ENCODE data around the gene NFIA. TPM values are rescaled to one million over a fixed set of nuclear protein-coding genes. Genes with fewer than 3 reads are reported as not detected.

Gene NFIA
- polyA plus RNA-seq, 3 donors = 1.4 to 5.3 (median 2.4) TPM

DNA sequence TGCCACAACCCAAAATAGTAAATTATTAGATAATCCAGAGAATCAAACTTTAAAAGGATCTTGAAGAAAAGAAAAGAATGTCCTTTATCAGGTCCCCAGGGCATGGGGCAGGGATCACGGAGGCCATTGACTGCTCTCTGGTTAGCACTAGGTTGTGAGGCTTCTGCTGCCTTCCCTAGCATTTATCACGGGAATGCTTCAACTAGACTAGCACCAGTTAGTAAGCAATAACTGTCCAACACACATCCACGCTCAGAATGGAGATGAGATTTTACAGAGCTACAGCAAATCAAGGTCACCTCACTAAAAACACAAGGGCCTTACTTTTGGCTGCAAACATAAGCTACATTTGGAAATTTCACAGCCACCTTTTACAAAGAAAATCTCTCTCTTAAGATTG lies 304.0 kb downstream of the NFIA start:
- no peaks in the 10 kb centered on the region for H4K20me1 ChIP-seq (ENCODE audit: insufficient read depth, low read length)
- peaks cover 0 to 3% (median 0%) of the 10 kb centered on the region in 3 donors for H3K27me3 Mint-ChIP-seq (ENCODE audit: low read depth in 3 of 3)
- H3K4me1 Mint-ChIP-seq = no peaks in the 10 kb centered on the region
- no peaks in the 10 kb centered on the region for H3K4me1 ChIP-seq (ENCODE audit: control insufficient read depth in 1 of 2, insufficient read depth in 2 of 2, low read length in 2 of 2)
- no peak overlapping the region for H3K4me3 Mint-ChIP-seq
- no peak overlapping the region for H3K27ac Mint-ChIP-seq
- peaks cover 0 to 7% of the 10 kb centered on the region in 2 donors for H3K36me3 ChIP-seq (replicated peaks in 1 of 2; ENCODE audit: control insufficient read depth in 1 of 2, insufficient read depth in 2 of 2, low read length in 2 of 2)
- no peak overlapping the region for H3K27ac ChIP-seq (ENCODE audit: low read depth in 1 of 2, low read length in 2 of 2)
- H3K9me3 Mint-ChIP-seq = peaks cover 2 to 9% (median 5%) of the 10 kb centered on the region in 7 donors
- H3K27me3 ChIP-seq (ENCODE audit: control insufficient read depth in 2 of 2, insufficient read depth in 2 of 2, low read length in 2 of 2) = no peaks in the 10 kb centered on the region
- no peak overlapping the region for H2AFZ ChIP-seq (ENCODE audit: insufficient read depth, low read depth, low read length, poor library complexity, severe bottlenecking)
- no peak for DNase-seq
- H3K36me3 Mint-ChIP-seq = peaks cover 23 to 39% of the 10 kb centered on the region in 2 donors
- no peak overlapping the region for H3K4me2 ChIP-seq (replicated peaks; ENCODE audit: extremely low read depth, low read length, poor library complexity, severe bottlenecking)
- intact Hi-C loops (cut with micrococcal nuclease) = no loop called here
- H3K9ac ChIP-seq (ENCODE audit: insufficient read depth, low read length, poor library complexity, severe bottlenecking) = no peak overlapping the region
- TF ChIP-seq, protein P1, sequence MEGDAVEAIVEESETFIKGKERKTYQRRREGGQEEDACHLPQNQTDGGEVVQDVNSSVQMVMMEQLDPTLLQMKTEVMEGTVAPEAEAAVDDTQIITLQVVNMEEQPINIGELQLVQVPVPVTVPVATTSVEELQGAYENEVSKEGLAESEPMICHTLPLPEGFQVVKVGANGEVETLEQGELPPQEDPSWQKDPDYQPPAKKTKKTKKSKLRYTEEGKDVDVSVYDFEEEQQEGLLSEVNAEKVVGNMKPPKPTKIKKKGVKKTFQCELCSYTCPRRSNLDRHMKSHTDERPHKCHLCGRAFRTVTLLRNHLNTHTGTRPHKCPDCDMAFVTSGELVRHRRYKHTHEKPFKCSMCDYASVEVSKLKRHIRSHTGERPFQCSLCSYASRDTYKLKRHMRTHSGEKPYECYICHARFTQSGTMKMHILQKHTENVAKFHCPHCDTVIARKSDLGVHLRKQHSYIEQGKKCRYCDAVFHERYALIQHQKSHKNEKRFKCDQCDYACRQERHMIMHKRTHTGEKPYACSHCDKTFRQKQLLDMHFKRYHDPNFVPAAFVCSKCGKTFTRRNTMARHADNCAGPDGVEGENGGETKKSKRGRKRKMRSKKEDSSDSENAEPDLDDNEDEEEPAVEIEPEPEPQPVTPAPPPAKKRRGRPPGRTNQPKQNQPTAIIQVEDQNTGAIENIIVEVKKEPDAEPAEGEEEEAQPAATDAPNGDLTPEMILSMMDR (IDR thresholded peaks at IDR 0.05) = no peak
- H3K79me2 ChIP-seq (ENCODE audit: insufficient read depth, low read length) = no peaks in the 10 kb centered on the region
- WGBS (ENCODE audit: insufficient coverage) = 100% methylated on average over 1 of the region's 3 CpGs
- no peak overlapping the region for H3K4me3 ChIP-seq (replicated peaks in 1 of 3; ENCODE audit: low read depth in 2 of 3, low read length in 3 of 3)
- H3K9me3 ChIP-seq (replicated peaks in 1 of 2; ENCODE audit: control insufficient read depth in 1 of 2, insufficient read depth in 1 of 2, low read length in 2 of 2) = peaks cover 0 to 5% of the 10 kb centered on the region in 2 donors

DNA sequence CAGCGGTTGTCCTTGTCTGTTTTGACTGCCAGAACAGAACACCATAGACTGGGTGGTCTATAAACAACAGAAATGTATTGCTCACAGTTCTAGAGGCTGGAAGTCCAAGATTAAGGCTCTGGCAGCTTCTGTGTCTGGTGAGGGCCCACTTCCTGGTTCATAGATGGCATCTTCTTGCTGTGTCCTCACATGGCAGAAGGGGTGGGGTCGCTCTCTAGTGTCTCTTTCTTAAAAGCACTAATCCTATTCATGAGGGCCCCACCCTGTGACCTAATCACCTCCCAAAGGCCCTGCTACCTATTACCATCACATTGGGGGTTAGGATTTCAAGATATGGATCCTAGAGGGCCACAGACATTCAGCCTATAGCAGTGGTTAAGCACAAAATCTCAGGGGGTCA lies 304.4 kb downstream of the NFIA start:
- no peak overlapping the region for H3K4me2 ChIP-seq (replicated peaks; ENCODE audit: extremely low read depth, low read length, poor library complexity, severe bottlenecking)
- peaks cover 0 to 5% of the 10 kb centered on the region in 2 donors for H3K9me3 ChIP-seq (replicated peaks in 1 of 2; ENCODE audit: control insufficient read depth in 1 of 2, insufficient read depth in 1 of 2, low read length in 2 of 2)
- no peak overlapping the region for H2AFZ ChIP-seq (ENCODE audit: insufficient read depth, low read depth, low read length, poor library complexity, severe bottlenecking)
- H3K36me3 Mint-ChIP-seq = peaks cover 23 to 43% of the 10 kb centered on the region in 2 donors
- 100% methylated on average over 1 of the region's 2 CpGs for WGBS (ENCODE audit: insufficient coverage)
- H3K36me3 ChIP-seq (replicated peaks in 1 of 2; ENCODE audit: control insufficient read depth in 1 of 2, insufficient read depth in 2 of 2, low read length in 2 of 2) = peaks cover 0 to 7% of the 10 kb centered on the region in 2 donors
- H3K27me3 Mint-ChIP-seq (ENCODE audit: low read depth in 3 of 3) = peaks cover 0 to 3% (median 0%) of the 10 kb centered on the region in 3 donors
- DNase-seq = no peak
- H3K27ac Mint-ChIP-seq = no peak overlapping the region
- no peak overlapping the region for H3K9ac ChIP-seq (ENCODE audit: insufficient read depth, low read length, poor library complexity, severe bottlenecking)
- H3K27ac ChIP-seq (ENCODE audit: low read depth in 1 of 2, low read length in 2 of 2) = no peak overlapping the region
- H3K27me3 ChIP-seq (ENCODE audit: control insufficient read depth in 2 of 2, insufficient read depth in 2 of 2, low read length in 2 of 2) = no peaks in the 10 kb centered on the region
- intact Hi-C loops (cut with micrococcal nuclease) = no loop called here
- no peaks in the 10 kb centered on the region for H4K20me1 ChIP-seq (ENCODE audit: insufficient read depth, low read length)
- no peaks in the 10 kb centered on the region for H3K4me1 Mint-ChIP-seq
- no peaks in the 10 kb centered on the region for H3K4me1 ChIP-seq (ENCODE audit: control insufficient read depth in 1 of 2, insufficient read depth in 2 of 2, low read length in 2 of 2)
- no peak overlapping the region for H3K4me3 ChIP-seq (replicated peaks in 1 of 3; ENCODE audit: low read depth in 2 of 3, low read length in 3 of 3)
- TF ChIP-seq, protein P1 (IDR thresholded peaks at IDR 0.05) = no peak
- no peaks in the 10 kb centered on the region for H3K79me2 ChIP-seq (ENCODE audit: insufficient read depth, low read length)
- H3K9me3 Mint-ChIP-seq = peaks cover 2 to 9% (median 5%) of the 10 kb centered on the region in 7 donors
- no peak overlapping the region for H3K4me3 Mint-ChIP-seq
